Measurements from ENCODE around the gene ECEL1.

Gene ECEL1

DNA sequence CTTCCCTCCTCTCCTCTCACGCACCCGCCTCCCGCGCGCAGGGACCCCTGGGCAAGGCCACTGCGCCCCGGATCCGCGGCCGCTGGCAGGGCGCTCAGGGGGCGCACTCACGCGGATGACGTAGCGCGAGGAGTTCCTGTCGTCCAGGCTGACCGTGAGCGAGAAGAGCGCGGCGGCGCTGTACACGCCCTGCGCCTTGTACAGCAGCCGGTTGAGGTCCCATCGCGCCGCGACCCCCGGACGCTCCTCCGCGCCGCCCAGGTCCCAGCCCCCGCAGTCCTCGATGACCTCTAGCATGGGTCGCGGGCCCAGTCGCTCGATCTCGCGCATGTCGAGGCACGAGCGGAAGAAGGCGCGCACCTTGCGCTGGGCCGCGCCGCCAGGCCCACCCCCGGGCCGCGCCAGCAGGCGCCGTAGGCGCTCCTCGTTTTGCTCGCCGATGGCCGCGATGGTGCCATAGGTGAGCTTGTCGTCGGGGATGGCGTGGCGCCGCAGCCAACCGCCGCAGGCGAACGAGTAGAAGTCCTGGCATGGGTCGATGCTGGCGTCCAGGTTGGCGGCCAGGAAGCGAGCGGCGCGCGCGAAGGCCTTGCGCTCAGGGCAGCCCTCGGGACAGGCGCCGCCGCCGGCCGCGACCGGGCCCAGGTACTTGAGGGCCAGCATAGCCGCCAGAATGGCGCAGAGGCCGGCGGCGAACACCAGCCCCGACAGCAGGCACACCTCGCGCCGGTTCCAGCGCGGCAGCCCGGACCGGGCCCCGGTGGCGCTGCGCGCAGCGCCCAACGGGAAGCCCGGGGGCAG, 1.7 kb downstream of the ECEL1 start:
- in situ Hi-C loops (cut with MboI; ENCODE audit: low sequenced_read_pairs) = no loop called here

DNA sequence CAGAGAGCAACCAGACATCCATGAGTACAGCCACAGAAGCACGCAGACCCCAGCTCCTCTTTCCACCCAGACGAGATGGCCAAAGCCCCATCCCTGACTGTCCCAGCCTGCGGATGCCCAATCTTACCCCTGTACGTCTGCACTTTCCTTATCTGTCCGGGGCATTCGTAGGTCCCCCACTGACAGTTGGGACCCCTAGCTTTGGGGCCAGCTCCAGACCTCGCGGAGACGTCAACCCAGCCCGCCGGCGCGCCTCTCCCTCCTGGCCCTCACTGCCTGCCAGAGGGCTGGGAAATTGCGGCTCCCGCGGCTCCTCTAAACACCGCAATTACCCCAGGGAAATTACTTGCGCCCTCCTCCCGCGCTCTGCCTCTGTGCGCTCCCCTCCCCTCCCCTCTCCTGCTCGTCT, 2.3 kb downstream of the ECEL1 start:
- in situ Hi-C loops (cut with MboI; ENCODE audit: low sequenced_read_pairs) = no loop called here

DNA sequence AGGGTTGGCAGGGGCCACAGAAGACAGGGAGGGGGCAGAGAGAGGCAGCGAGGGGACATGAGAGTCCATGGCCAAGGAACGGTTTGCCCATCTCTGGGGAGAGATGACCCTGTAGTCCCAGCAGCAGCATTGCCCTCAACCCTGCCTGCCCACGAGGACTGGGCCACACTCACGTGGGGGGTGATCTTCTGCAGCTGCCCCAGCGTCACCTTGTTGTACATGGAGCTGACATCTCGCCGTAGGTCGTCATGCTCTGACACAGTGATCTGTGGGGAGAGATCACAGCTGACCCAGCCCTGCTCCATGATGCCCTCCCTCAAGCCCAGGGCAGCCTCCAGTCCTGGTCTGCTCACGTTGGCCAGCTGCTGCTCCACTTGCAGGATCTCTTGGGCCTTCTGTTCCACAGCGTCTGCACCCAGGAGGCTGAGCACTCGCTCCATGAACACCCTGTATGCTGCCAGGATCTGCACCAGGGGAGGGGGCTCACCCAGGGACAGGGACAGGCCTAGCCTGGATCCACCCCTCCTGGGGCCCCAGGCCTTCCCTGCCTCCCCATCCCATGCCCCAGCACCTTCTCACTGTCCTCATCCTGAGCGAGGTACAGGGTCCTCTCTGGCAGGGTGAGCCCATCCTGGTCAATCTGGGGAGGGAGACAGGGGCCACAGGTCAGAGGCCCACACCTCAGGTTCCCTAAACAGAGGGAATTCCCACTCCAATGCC, 2.8 kb downstream of the ECEL1 start:
- in situ Hi-C loops (cut with MboI; ENCODE audit: low sequenced_read_pairs) = no loop called here

DNA sequence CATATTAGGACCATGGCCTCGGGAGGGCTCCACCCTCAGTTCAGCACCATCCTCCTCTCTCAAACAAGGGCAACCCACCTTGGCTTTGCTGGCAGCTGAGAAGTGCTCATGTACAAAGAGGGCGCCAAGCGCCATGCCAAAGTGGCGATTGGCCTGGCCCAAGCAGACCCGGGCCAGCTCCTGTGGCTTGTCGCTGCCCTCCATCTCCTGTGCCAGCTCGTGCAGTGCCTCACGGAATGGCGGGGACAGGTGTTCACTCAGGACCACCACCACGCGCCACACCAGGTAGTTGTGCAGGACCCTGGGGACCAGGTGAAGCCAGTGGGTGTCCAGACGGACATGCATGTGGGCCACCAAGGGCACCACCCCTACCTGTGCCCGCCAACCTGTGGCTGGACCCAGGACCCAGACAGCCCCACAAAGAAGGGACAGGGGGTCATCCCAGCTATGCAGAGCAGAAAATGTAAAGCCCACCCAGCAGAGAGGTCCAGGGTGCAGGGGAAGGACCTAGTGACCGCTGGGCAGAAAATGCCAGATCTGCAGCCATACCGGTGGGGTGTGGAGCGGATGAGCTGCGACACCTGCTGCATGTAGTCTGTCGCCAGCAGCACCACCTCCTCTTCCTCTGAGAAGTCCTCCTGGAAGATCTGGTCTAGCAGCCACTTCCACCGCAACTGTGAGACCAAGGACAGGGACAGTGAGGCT, 3.6 kb downstream of the ECEL1 start:
- in situ Hi-C loops (cut with MboI; ENCODE audit: low sequenced_read_pairs) = no loop called here

DNA sequence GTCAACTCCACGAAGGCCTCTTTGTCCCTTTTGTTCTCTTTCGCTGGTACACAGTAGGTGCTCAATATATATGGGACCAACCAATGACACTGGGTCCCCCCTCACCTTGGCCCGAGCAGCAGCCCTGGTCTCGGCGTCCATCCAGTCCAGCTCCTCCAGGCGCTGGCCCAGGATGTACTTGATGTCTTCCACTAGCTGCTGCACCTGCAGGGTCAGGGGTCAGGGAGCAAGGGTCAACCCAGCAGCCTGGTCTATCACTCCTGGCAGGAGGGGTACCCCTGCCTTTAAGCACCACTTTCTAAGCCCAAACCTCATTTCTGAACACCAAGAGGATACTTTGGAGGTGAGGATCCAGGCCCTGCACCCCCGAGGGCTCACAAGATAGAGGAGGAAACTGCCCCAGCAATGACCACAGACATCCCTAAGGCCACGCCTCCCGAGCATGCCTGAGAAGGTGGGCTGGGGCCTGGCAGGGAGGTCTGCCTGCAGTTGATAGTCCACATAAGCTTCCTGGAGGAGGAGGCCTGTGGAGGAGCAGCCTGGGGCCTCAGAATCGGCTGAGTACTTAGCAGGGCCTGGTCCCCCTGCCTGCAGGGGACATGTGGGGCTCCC, 4.2 kb downstream of the ECEL1 start:
- in situ Hi-C loops (cut with MboI; ENCODE audit: low sequenced_read_pairs) = no loop called here

DNA sequence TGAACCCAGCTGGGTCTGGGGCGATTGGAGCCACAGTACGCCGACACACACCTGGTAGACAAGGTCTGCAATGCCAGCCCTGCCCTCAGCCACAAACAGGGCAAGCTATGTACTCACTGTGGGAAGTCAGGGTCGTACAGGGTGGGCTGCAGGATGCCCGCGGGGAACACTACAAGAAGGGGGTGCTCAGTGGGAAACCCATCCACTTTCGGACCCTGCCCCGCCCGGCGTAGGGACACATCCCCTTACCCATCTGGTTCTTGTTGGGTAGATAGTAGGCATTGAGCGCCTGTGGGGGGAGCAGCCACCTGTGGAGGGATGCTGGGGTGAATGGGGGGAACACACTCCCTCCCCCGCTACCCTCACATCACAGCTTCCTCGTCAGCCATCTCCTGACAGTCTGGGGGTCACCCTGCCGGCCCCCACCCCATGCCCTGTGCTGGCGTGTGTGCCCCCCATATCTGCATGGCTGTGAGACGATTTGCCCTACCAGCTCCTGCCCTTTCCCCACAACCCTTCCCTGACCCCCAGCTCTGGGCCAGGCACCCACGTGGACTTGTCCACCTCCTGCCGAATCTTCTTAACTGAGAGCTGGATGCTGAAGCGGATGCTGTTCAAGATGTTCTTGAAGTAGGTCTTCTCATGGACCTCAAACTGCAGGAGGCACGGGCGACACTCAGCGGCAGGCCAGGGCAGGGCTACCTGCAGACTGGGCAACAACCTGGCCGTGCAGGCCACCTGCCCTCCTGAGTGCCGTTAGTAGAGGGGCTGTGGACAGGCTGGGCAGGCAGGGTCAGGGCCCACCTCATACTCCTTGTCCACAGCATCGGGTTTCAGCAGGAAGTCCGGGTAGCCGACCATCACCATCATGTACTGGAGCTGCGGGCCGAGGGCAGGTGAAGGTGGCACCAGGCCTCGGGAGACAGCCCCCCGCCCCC, 5.1 kb downstream of the ECEL1 start:
- in situ Hi-C loops (cut with MboI; ENCODE audit: low sequenced_read_pairs) = no loop called here

DNA sequence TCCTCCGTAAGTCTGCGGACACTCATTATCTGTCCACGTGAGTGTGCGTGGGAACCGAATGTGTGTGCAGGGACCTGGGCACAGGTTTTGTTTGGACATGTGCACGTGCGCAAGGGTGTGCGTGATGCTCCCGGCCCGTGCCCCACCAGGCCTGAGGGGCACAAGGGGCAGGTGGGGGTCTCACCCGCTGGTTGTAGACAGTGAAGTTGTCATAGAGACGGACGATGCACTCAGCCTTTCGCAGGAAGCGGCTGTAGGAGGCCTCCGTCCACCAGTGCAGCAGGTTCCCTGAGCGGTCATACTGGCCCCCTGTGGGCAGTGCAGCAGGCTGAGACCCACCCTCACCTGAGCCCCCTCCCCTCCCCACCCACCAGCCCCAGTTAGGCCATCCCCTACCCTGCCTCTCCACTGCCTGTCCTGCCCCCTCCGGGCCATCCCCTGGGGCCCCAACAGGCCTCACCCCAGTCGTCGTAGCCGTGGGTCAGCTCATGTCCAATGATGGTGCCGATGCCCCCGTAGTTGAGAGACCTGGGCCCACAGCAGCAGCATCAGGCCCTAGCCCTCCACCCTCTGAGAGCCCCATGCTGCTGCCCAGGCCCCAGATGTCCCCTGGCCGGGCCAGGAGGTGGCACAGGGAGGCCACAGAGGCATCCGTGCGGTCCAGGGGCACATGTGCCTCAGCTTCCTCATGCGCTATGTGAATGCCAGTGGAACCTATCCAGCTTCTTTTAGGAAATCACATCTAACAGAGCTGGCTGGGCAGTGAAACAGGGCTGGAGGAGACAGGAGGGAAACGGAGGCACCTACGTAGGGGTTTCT, 6.1 kb downstream of the ECEL1 start:
- in situ Hi-C loops (cut with MboI; ENCODE audit: low sequenced_read_pairs) = no loop called here

DNA sequence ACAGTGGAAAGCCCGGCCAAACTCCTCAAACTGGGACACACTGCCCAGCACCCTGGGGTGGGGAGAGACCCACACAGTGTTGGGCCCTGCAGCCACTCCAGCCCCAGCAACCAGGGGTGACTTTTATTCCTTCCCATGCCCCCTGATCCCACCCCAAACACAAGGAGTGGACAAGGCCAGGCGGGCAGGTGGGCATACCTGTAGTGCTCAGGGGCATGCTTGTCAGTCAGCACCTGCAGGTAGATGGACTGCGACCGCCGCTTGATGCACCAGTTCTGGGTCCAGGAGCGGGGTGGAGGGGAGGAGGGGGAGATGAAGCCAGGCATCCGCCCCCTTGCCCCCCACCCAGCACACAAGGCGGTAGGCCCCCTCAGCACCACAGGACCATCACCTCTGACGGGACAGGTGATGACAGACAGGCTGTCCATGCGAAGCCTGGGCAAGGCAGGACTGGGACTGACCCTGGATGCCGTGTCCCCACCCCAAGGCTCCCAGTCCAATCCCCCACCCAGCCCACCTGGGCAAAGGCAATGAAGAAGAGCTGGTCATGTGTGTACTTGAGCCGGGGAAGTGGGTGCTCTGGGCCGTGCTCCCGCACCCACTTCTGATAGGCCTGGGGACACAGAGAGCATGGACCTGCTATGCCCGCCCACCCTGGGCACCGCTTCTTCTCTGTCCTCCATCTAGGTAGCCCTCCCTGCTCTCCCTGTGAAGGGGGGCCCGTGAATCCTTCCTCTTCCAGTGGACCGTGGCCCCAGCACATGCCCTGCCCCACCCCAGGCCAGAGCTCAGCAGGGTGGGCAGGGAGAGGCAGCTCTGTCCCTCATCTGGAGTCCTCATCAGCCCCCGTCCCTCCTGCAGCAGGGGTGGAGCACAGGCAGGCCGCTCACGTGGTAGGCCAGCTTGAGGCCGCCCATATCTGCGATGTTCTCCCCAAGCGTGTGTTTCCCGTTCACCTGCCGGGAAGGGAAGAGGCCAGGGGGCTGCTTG, 7.1 kb downstream of the ECEL1 start:
- in situ Hi-C loops (cut with MboI; ENCODE audit: low sequenced_read_pairs) = no loop called here

DNA sequence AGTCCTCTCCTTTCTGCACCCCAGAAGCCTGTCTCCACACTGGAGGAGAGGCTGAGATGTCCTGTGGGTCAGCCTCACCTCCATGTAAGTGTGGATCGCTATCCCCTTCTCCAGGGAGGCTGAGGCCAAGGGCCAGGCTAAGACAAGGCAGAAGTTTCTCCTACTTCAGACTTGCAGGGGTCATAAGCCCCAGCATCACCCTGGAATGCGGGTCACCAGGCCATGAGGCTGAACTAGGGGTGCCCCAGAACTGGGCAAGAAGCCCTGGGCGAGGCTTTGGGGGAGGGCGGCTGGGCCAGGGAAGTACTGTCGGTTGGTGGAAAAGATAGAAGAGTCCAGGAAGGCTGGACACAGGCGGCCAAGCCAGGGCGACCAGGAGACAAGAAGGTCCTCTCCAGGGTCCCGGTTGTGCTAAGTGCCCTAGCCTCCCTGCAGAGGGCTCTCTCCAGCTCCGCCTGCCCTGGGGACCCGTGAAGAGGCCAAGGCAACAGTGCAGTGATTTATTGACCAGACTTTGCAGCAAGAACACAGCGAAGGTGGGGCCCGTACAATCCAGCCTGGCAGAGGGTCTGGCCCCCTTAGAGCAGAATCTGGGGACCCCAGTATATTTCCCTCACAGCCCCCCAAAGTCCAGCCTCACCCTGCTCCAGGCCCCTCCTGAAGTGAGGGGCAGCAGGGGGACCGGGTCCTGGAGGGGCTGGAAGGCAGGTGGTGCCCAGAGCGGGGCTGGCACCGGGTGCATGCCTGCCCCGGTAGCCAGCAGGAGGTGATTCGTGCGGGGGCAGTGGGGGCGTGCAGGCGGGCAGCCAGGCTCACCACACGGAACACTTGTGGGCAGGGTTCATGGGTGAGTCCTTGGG, 8.1 kb downstream of the ECEL1 start:
- in situ Hi-C loops (cut with MboI; ENCODE audit: low sequenced_read_pairs) = no loop called here

DNA sequence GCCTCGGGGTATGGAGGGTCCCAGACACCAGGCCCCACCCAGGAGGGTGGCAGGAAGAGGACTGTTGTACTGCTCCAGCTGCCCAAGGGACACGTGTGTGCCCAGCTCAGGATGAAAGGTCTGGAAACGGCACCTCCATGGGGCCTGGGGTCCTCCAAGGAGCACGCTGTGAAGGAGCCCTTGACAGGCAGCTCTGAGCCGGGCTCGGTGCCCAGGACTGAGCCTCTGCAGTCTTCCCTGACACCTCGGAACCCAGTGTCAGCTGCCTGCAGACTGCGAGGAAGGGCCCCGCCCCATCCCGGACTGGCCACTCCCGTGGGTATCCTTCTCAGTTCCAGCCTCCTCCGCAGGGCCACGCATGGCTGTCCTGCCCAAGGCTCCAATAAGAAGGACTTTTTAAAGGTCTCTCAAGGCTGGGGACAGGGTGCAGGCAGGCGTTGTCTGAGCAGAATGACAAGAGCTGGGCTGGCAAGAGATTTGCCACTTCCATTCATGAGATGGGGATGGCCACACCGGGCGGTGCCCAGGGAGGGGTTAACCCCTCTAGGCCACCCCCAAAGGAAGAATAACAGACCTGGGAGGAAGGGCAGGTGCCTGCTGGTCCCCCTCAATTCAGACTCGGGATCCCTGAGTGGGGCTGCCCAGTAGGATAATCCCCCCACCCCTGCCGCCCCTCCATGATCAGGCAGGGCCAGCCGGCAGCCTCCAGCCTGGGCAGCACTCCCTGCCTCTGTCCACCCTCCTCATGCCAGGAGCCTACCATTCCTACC, 8.9 kb downstream of the ECEL1 start:
- in situ Hi-C loops (cut with MboI; ENCODE audit: low sequenced_read_pairs) = no loop called here

DNA sequence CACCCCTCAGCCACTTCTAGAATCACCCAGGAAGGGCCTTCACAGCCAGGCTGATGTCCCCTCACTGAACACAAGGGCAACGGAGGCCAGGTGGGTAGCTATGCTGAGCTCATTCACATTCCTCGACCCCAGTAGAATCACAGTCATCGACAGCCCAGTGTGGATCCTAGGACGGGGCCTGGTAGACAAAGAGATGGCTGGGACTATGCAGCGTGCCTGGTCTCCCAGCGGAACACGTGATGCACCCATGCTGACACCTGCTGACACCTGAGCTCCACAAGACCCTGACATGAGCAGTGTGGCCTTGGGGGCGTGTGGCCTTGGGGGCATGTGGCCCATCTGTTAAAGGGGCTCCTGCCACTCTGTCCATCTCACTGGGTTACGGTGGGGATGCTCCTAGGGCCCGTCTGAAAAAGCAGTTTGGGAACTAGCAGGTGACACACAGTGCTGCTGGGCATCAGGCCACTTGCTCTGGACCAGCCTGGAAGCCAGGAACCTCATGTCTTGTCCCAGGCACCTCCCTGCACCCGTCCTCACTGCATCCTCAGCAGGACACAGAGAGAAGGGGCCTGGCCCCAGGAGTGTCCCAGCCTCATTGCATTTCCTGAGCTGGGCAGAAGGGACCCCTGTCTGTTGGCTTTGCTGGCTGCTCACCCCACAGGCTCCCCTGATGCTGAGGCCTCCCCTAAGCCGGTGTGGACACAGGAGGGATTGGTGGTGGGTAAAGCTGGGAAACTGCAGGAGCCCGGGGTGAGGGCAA, 9.7 kb downstream of the ECEL1 start:
- in situ Hi-C loops (cut with MboI; ENCODE audit: low sequenced_read_pairs) = no loop called here

DNA sequence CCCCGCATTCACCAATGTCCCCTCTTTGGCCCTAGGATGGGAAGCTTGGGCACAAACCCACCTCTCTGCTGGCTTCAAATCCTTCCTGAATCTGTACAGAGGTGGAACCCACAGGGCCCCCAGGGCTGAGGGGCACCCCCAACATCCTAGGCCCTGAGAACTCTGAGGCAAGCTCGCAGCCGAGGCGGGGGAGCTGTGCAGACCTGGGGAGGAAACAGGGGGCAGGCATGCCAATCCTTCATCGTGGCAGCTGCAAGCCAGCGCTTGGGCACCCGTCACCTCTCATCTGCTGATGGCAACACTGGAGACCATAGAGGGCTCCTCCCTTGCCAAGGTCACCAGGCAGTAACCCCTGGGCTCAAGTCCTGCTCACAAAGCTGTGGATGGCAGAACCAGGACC, 10.8 kb downstream of the ECEL1 start:
- in situ Hi-C loops (cut with MboI; ENCODE audit: low sequenced_read_pairs) = no loop called here

DNA sequence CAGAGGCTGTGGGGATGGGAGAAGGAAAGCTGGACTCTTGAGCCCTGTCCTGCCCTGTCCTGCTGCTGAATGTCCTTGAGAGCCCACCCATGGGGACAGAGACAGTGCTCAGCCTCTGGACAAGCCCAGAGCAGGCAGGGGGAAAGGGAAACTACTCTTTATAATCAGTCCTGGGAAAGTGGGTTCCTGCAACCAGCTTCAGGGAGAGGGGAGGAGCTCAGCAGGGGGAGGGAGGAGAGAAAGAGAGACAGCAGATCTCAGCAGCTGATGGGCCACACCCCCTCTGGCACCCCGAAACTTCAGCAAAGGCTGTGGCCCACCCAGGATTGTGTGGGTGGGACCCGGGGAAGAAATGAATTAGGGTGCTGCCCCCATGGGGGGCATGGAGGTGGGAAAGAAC, 11.6 kb downstream of the ECEL1 start:
- in situ Hi-C loops (cut with MboI; ENCODE audit: low sequenced_read_pairs) = no loop called here

DNA sequence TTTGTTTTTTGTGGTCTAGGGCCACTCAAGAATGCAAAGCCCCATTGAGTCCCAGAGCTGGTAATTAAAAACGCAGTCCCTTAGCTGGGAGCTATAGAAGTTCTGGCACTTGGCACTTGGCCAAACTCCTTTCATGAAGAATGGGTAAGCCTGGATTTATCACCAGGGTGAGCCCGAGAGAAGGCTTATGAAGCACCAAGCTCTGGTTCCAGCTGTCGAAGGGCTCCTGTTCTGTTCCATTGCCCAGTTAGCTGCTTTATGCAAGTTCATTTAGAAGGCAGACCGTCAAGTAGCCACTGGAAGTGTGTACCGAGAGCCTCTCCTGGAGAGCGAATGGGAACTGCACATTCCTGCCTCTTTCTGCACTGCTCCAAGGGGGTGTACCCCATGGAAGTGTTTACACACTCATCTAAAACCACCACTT, 14.2 kb downstream of the ECEL1 start:
- in situ Hi-C loops (cut with MboI; ENCODE audit: low sequenced_read_pairs) = no loop called here

DNA sequence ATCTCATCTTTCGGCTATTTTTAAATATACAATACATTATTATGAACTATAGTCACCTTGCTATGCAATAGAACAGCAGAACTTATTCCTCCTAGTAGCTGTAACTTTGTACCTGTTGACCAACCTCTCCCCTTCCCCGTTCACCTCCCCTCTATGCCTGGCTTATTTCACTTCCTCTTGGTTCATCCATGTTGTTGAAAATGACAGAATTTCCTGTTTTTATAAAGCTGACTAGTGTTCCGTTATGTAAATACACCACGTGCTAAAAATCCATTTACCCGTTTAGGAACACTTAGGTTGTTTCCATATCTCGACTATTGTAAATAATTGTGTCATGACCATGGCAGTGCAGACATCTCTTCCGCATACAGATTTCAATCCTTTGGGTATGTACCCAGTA, 21.4 kb downstream of the ECEL1 start:
- in situ Hi-C loops (cut with MboI; ENCODE audit: low sequenced_read_pairs) = no loop called here

DNA sequence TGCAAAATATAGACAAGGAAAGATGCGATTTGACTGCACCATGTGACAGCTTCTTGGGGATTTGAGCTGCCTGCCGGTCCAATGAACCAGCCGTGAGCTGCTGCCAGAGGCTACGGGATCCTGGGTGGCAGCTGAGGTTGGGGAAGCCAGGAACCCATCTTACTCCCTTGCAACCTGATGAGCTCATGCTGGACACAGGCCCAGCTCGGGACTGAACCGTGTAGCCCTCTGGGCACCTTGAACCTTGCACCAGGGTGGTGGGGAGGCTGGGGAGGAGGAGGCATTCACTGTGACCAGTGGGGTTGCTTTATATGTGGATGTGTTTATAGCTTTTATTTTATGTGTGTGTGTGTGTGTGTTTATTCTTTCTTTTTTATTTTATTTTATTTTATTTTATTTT, 22.6 kb downstream of the ECEL1 start:
- in situ Hi-C loops (cut with MboI; ENCODE audit: low sequenced_read_pairs) = no loop called here

All from HL-60/S4 treated with retinoic acid at 250 ng/mL for 4 days and 3 days (cell line).